T-helper 2 cell (primary cell): ENCODE results near the gene TBK1.
"Not testable (repeated sequence)": the region's sequence is repeated elsewhere in the genome, so short reads cannot be mapped to it uniquely, and the experiment has no call there.

Experiments used
- DNase-seq, 5 experiments: peaks; one replicate each; pipeline versions ENCODE4 v3.0.0 to v3.0.0-alpha.2; 2012 to 2022

TBK1 gene

DNA sequence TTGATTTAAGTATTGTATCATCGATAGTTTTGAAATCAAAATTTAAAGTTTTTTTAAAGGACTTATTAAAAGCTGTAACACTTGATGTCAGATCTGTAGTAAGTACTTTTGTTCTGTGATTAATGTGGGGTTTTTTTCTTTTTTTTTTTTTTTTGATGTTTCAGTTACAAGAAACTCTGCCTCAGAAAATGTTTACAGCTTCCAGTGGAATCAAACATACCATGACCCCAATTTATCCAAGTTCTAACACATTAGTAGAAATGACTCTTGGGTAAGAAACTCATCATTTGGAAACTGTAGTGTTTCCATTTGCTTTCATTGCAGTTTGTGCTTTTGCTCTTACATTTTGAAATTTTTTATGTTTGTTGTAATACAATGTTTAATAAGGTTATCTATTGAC, 45.6 kb downstream of the TBK1 start:
- no peak for DNase-seq

DNA sequence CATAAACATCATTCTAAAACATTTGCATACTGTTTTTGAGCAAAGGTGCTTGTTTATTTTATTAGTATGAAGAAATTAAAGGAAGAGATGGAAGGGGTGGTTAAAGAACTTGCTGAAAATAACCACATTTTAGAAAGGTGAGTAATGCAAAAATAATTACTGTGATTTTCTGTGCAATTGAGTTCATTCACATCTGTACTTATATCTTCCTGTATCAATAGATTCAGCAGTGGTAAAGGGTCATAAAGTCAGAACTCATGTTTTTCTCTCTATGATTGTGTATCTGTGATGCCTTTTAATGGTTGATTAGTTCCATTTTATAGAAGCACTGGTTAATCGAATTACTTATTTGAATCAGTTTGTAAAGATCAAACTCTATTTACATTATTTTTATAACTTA, 46.0 kb downstream of the TBK1 start:
- DNase-seq, result no peak

DNA sequence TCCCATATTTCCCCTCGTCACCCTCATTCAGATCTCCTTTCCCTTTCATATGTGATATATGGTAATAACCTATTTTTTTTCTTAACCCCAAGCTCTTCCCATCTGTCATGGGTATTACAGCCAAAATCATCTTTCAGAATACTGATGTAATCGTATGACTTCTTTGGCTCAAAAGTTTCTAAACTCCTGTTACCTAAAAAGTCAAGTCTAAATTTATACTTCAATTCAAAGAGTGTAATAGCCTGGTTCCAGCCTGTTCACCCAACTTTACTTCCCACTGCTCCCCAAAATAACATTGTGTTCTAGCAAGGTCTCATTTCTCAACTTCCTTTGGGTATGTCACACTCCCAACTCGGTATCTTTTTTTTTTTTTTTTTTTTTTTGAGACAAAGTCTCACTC, 48.5 kb downstream of the TBK1 start:
- no peak for DNase-seq

DNA sequence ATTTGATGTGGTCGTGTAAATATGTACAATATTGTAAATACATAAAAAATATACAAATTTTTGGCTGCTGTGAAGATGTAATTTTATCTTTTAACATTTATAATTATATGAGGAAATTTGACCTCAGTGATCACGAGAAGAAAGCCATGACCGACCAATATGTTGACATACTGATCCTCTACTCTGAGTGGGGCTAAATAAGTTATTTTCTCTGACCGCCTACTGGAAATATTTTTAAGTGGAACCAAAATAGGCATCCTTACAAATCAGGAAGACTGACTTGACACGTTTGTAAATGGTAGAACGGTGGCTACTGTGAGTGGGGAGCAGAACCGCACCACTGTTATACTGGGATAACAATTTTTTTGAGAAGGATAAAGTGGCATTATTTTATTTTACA, 49.6 kb downstream of the TBK1 start:
- no peak for DNase-seq

DNA sequence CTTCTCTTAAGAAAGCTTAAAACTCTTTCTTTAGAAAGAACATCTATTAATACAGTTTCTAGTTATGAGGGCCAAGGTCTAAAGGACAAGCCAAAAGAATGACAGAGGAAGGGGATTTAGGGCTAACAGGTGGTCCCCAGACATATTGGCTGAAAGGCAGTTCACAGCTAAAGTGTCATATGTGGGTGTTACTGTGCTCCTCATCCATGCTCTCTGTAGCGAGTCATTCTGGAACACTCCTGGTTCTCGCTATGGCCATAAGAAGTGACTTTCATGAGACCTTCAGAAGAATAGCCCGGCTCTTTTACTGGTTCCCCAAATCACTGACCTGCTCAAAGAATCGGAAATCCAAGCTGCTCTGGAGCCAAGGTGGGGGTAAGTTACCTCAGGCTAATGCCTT, 55.0 kb downstream of the TBK1 start:
- no peak for DNase-seq

DNA sequence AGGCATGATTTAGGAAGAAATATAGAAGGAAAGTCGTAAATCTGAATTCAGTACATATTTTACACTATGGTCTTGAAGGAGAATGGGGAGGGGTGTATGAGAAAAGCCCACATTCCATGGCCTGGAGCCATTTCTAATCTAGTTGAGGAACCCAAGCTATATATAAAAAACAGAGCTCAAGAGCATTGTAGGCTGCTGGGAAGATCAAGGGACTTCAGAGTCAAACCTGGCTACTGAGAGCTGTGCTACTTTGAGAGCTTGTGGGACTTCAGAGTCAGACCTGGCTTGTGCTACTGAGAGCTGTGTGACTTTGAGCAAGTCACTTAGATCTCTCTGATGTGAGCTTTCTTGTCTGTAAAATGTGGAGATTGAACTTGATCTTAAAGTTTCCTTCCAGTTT, 58.7 kb downstream of the TBK1 start:
- DNase-seq, result peak in 1 of 5 experiments; percentile 19

DNA sequence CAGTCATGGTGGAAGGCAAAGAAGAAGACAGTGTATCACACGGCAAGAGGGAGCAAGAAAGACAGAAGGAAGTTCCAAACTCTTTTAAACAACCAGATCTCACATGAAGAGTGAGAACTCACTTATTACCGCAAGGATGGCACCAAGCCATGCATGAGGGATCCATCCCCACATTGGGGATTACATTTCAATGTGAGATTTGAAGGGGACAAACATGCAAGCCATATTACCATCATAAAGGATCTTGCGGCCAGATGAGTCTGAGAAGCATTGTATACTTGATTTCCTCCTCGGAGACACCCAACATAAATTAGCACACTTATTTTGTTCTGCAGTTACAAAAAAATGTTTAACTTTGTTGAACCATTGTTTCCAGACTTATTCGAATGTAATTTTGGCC, 66.5 kb downstream of the TBK1 start:
- DNase-seq, result no peak

DNA sequence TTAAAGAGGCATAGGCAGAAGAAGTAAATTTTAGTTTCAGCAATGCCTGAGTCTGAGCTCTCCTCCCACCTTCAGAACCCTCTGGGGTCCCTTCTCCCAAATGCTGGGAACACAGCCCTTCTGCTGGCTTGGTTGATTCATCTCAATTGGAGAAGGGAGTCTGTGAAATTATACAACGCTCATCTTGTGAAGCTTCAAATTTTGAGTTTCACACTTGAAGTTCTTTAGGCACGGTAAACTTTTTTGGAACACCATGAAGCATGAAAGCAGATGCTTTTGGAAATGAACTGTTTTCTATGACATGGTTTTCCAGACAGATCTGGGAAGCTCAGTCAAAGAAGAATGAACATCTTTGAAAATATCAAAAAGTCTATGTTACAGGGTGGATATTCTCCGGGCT, 69.9 kb downstream of the TBK1 start:
- no peak for DNase-seq

DNA sequence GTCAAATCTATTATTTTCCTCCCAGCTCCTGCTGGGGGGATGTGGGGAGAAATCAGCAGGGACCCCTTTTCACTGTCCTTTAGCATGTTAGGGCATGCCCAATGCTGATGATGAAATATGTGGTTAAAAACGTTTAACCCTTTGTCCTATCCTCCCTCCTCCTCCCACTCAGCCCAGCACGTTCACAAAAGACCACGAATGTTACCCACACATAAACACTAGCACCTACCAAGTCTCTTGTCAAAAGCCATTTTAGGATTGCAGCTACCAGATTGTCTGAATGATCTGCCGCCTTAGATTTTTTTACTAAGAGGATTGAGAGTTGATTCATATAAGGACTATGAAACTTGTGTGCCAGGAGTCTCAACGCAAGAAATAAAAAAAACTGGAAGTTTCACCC, 70.4 kb downstream of the TBK1 start:
- peak in 1 of 5 experiments; percentile 37 for DNase-seq

DNA sequence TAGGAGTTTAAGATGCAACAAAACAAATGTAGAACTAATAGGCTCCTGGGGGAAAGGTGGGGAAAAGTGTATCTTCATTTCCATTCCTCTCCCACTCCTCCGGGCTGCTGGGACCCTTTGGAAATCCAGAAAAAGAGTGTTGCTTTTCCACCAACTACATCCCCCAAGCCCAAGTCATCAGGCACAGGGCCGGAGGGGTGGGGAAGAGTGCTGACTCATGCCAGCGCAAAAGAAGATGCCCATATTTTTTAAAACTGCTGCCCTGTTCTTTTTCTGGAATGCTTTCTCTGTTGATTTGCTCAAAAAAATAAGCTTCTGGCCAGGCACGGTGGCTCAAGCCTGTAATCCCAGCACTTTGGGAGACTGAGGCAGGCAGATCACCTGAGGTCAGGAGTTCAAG, 70.9 kb downstream of the TBK1 start:
- DNase-seq, result no peak

DNA sequence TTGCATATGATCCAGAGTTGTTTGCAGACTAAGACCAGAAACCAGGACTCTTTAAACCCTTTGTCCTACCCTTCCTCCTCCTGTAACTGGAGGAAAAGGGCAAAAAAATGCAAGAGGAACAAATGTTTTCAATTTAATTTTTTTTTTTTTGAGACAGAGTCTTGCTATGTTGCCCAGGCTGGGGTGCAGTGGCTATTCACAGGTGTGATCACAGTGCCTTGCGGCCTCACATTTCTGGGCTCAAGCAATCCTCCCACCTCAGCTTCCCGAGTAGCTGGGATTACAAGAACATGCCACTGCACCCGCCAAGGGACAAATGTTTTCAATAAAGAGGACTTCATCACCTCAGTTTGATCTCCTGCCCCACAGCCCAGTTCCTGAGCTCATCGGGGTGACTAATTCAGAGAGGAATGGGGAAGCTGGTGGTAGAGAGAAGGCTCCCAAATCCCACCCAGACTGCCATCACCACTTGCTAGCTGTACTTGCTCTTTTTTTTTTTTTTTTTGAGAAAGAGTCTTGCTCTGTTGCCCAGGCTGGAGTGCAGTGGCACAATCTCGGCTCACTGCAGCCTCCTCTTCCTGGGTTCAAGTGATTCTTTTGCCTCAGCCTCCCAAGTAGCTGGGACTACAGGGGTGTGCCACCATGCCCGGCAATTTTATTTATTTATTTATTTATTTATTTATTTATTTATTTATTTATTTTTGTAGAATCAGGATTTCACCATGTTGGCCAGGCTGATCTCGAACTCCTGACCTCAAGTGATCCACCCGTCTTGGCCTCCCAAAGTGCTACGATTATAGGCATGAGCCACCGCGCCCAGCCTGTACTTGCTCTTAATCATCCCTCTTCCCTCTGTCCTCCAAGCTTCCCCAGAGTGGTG, 71.9 kb downstream of the TBK1 start:
- DNase-seq, result not testable (repeated sequence)

DNA sequence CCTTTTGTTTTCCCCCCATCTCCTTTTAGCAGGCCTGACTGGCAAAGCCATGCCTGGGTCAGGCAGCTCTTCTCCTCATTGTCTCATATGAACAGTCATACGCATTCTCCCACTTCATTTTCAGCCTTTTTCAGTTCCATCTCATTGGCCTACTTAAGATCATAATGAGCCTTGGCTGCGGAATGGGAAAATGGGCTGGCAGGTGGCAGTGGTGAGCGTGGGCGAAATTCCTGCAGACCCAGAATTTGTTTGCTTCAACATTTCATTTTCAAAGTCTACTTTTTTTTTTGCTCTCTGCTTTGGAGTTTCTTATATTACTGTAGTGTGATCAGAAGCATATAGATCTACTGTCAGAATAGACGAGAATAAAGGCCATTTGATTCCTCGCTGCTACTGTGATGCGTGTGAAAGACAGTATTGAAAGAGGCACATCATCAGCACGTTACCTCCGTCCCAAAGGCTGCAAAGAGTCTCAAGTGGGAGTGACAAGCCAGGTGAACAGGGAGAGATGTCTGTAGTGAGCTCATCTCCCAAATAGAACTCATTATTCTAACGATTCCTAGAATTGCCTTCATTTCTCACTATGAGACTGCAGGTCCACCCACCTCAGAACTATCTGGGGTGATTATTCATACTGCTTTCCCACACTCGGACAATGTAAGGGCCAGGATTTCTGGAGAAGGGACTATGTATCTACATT, 73.7 kb downstream of the TBK1 start:
- DNase-seq, result no peak

DNA sequence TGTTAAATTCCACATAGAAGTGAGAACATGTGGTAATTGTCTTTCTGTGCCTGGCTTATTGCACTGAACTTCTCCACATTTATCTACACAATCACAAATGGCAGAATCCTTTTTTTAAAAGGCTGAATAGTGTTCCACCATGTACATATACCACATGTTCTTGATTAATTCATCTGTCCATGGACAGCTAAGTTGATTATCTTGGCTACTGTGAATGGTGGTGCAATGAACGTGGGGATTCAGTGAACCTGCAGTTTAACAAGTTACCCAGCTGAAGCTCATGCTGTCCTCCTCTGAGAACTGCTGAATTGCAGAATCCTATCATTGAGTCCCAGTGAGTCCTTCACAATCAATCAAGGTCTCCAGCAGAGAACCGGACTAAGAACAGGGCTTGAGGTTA, 74.9 kb downstream of the TBK1 start:
- no peak for DNase-seq

DNA sequence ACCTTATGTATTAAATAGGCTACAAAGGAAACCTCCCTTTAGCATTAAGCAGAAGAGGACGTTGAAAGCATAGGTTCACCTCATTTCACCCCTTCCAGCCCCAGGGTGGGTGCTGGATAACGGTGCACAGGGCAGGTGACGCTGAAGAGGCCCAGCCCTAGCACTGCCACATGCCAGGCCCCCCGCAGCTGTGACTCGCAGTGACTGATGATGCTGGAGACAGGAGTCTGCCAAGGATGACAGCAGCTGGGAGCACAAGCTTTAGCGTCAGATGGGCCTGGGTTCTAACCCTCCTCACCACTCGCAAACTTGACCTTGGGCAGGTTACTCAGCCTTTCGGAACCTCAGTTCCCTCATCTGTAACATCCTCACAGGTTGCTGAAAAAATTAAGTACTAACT, 76.7 kb downstream of the TBK1 start:
- DNase-seq, result no peak

DNA sequence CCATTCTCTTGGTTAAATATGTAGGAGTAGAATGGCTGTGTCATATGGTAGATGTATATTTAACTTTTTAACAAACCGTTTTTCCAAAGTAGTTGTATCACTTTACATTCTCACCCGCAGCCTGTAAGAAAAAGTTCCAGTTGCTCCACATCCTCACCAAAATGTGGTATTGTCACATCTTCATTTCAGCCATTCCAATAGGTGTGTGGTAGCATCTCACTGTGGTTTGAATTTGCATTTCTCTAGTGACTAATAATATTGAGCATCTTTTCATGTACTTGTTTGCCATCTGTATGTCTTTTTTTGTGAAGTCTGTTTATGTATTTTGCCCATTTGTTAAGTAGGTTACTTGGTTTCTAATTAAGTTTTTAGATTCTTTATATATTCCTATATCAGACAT, 78.6 kb downstream of the TBK1 start:
- DNase-seq, result no peak

DNA sequence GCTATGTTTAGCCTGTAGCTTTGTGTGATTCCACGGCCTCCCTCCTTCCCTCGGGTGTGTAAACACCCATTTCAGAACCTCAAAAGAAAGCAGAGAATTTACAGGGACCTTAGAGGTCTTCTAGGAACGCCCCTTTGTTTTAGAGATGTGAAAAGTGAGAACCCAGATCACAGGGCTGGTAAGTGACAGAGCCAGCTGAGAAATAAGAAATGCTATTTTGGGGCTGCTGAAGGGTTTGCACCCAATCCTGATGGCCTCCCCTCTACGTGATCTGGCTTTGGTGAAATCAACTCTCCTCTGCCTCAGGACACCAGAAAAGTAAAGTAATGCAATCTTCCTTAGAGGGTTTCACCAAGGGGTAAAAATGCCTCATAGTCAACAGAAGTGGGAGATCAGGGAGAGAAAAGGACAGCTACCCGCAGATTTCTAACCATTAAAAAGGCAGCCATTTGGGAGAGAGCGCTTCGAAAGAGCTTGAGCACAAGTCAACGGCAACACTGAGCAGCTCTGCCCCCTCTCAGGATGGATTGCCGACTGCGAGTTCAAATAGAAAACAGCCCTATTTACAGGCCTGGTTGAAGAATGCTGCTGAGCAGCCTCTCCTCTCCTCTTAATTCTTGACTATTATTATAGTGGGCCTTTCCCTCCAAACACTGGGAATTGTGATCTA, 79.9 kb downstream of the TBK1 start:
- DNase-seq, result no peak

DNA sequence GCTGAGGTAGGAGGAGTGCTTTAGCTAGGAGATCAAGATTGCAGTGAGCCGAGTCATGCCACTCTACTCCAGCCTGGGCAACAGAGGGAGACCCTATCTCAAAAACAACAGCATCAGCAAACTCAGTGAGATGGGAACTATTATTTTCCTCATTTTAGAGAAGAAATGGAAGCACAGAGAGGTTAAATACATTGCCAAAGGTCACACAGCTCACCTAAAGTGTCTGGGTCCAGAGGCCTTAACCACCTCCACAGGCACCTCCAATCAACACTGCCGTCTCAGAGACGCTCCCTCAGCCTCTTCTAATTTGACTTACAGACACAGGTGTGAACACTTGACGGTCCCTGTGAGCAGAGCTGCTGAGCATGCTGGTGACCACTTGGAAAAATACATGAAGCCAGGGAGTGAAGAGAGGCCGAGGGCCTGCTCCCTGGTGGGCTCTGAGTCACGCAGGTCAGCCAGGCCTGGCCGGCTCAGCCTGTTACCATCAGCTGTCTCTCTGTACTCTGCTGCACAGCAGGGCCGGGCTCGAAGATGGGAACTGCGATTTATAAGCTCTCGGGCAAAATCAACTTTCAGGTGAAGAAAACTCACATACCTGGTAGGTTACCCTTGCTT, 80.9 kb downstream of the TBK1 start:
- DNase-seq, result no peak

DNA sequence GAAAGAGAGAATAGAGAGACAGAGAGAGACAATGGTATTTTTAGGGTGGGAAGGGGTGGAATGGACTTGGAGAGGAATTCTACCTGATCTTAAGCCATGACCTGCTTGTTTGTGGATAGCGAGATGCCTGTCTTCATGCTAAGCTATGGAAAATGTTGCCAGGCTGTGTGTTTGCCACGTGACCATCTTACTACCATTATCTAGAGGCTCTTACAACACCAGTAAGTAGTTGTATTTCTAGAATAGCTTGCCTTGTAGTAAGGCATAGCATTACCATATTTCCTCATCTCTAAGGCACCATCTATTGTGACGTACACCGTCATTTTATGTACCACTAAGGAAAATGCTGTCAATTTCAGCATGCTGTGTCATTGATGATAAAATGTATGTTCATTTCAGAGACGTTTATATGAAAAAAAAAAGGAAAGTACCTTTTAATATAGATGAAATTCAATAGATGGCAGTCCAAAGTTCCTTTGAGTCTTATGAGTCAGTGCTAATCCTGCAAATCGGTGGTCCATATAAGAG, 82.8 kb downstream of the TBK1 start:
- DNase-seq, result no peak

DNA sequence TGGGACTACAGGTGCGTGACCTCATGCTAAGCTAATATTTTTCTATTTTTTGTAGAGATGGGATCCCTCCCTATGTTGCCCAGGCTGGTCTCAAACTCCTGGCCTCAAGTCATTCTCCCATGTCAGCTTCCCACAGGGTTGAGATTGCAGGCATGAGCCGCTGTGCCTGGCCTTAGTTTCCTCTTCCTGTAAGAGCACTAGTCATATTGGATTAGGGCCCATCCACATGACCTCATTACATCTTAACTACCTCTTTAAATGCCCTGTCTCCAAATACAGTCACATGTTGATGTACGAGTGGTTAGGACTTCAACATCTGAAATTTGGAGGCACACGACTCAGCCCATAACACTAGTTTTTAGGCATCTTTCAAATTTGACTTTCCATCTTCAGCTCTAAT, 86.2 kb downstream of the TBK1 start:
- DNase-seq, result no peak

DNA sequence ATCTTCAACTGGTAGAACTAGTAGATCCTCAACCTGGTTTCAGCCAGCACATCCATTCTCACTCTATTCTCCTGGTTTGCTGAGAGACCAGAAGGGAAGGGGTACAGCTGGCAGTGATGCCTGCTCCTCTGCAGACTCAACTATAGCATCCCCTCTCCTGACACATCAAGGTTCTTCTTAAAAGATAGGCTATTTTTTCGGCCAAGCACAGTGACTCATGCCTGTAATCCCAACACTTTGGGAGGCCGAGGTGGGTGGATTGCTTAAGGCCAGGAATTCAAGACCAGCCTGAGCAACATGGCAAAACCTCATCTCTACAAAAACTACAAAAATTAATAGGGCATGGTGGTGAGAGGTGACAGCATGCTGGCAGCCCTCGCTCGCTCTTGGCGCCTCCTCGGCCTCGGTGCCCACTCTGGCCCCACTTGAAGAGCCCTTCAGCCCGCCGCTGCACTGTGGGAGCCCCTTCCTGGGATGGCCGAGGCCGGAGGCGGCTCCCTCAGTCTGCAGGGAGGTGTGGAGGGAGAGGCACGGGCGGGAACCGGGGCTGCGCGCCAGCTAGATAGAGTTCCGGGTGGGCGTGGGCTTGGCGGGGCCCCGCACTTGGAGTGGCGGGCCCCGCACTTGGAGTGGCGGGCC, 90.6 kb downstream of the TBK1 start:
- not testable (repeated sequence) for DNase-seq

DNA sequence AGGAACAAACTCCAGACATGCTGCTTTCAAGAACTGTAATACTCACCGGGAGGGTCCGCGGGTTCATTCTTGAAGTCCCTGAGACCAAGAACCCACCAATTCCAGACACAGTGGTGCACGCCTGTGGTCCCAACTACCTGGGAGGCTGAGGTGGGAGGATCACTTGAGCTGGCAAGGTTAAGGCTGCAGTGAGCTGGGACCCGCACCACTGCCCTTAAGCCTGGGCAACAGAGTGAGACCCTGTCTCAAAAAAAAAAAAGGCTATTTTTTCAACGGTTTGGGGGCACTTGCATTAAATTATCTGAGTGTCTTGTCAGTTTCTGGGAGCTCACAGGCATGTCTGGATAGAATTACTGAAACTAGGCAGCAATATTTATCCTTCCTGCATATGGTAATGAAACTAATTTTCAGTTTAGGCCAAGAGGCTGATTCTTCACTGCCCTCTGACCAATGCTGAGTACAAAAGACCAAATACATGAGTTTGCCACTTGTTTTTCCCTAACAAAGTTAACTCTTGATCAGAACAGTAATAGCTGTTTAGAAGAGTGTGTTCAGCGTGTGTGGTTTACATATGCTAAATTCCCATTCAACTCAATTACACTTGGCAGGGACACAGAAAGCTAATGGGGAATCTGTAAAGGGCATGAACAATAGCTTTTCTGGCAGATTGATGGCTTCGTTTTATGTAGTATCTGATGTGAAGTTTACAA, 92.6 kb downstream of the TBK1 start:
- DNase-seq, result no peak

DNA sequence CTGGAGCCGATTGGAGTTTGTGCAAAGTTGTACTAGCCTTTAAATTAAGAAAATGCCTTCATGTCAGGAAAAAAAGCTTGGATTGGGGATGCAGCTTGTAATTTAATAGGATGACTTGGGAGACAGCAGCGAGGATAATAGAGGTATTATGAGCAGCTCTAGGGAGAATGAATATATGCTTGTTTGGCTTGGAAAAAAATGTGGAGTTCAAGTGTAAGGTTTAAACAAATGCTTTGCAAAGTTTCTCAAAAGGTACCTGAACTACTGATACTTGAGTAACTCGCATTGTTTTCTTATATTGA, 93.1 kb downstream of the TBK1 start:
- DNase-seq, result no peak
